Osteoblast (primary cell): ENCODE measurements around the gene AIF1. TPM values are rescaled to one million over a fixed set of nuclear protein-coding genes. Genes with fewer than 3 reads are reported as not detected.

Source experiments
- DNase-seq: peaks from one replicate; pipeline ENCODE4 v3.0.0; 2011; ENCODE audit warnings: low spot score, mixed read lengths; ENCODE audit not compliant: insufficient read length; ENCODE audit errors: missing footprints
- H2AFZ ChIP-seq: 2 replicates; pipeline ENCODE4 v1.6.0; 2011; ENCODE audit warnings: mild to moderate bottlenecking, low read length
- H3K27ac ChIP-seq: 2 replicates; pipeline ENCODE4 v1.5.1; 2011; ENCODE audit warnings: mild to moderate bottlenecking, low read depth, low read length, moderate library complexity
- H3K27me3 ChIP-seq: 2 replicates; pipeline ENCODE4 v1.6.0; 2012; ENCODE audit warnings: mild to moderate bottlenecking, control low read depth, inconsistent platforms, low read length, moderate library complexity; ENCODE audit not compliant: insufficient read depth
- H3K36me3 ChIP-seq: 2 replicates; pipeline ENCODE4 v1.5.1; 2011; ENCODE audit warnings: mild to moderate bottlenecking, low read length, control low read depth, moderate library complexity; ENCODE audit not compliant: insufficient read depth
- H3K4me1 ChIP-seq: 2 replicates; pipeline ENCODE4 v1.5.1; 2011; ENCODE audit warnings: mild to moderate bottlenecking, low read length, control low read depth, moderate library complexity; ENCODE audit not compliant: insufficient read depth
- H3K4me2 ChIP-seq: 2 replicates; pipeline ENCODE4 v1.6.0; 2011; ENCODE audit warnings: mild to moderate bottlenecking, low read length; ENCODE audit not compliant: insufficient read depth
- H3K4me3 ChIP-seq: fragments of 200-600 bp; sonication (generic); 3 replicates; pipeline ENCODE4 v1.5.1; 2012; ENCODE audit warnings: mild to moderate bottlenecking, low read length, inconsistent platforms; ENCODE audit not compliant: insufficient read depth
- H3K79me2 ChIP-seq: 2 replicates; pipeline ENCODE4 v1.6.0; 2012; ENCODE audit warnings: mild to moderate bottlenecking, low read length, control low read depth, inconsistent platforms; ENCODE audit not compliant: insufficient read depth
- H3K9me3 ChIP-seq: 2 replicates; pipeline ENCODE4 v1.5.1; 2011; ENCODE audit warnings: low read depth, low read length, control low read depth
- H4K20me1 ChIP-seq: 2 replicates; pipeline ENCODE4 v1.6.0; 2012; ENCODE audit warnings: mild to moderate bottlenecking, low read length, control low read depth; ENCODE audit not compliant: insufficient read depth
- total RNA-seq: library from RNA; depleted of rRNA; stranded (reverse); fragments of >200 nt; gene quantifications from 2 replicates; pipeline ENCODE4 v1.2.3, GENCODE V29; 2012
- TF ChIP-seq, protein P1 (sequence below): IDR thresholded peaks from 2 replicates; pipeline ENCODE4 v1.5.1; 2011; ENCODE audit warnings: mild to moderate bottlenecking, low read depth, low read length, moderate library complexity; ENCODE audit errors: extremely low read depth

The AIF1 gene
- total RNA-seq, 1 donor: 0.36 TPM

DNA sequence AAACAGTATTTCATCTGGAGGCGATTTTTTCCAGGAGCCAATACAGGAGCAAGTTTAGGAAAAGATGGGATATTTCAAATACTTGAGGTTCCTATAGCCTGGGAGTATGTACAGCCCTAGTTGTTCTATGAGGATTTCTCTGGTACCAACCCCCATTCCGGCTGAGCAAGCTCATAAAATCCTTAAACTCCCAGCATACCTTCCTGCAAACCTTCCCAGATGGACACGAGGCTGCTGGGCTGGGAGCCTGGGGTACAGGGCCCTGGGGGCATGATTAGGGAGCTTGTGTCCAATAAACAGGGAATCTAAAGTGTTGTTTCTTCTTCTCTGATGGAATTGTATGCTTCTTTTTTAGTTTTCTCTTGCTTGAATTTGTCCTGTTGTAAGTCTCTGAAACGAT is 7.0 kb downstream of the AIF1 start:
- H3K4me2 ChIP-seq: peak overlapping the region; percentile 95
- H4K20me1 ChIP-seq: peaks cover 47% of the 10 kb centered on the region
- TF ChIP-seq, protein P1, sequence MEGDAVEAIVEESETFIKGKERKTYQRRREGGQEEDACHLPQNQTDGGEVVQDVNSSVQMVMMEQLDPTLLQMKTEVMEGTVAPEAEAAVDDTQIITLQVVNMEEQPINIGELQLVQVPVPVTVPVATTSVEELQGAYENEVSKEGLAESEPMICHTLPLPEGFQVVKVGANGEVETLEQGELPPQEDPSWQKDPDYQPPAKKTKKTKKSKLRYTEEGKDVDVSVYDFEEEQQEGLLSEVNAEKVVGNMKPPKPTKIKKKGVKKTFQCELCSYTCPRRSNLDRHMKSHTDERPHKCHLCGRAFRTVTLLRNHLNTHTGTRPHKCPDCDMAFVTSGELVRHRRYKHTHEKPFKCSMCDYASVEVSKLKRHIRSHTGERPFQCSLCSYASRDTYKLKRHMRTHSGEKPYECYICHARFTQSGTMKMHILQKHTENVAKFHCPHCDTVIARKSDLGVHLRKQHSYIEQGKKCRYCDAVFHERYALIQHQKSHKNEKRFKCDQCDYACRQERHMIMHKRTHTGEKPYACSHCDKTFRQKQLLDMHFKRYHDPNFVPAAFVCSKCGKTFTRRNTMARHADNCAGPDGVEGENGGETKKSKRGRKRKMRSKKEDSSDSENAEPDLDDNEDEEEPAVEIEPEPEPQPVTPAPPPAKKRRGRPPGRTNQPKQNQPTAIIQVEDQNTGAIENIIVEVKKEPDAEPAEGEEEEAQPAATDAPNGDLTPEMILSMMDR: no peak
- H3K9me3 ChIP-seq: no peaks in the 10 kb centered on the region
- peaks cover 47% of the 10 kb centered on the region for H3K36me3 ChIP-seq
- H3K79me2 ChIP-seq: peaks cover 63% of the 10 kb centered on the region
- no peak overlapping the region for H2AFZ ChIP-seq
- peak; percentile 90 for DNase-seq
- peak overlapping the region; percentile 91 for H3K27ac ChIP-seq
- peak overlapping the region; percentile 99 for H3K4me3 ChIP-seq
- no peaks in the 10 kb centered on the region for H3K27me3 ChIP-seq
- peaks cover 18% of the 10 kb centered on the region for H3K4me1 ChIP-seq

DNA sequence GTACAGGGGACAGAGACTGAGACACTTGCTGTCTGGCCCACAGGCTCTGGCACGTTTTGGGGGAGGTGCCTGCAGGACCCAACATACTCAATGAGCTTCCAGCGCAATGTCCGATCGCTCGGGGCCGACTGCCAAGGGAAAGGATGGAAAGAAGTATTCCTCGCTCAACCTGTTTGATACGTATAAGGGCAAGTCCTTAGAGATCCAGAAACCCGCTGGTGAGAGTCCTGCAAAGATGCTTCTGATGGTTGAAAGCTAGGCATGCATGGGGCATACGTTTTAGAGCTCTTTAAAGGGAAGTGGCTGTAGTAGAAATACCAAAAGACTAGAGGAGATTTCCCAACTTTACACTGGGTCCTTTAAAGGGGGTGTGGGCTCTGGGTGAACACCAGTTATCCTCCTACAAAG is 7.7 kb downstream of the AIF1 start:
- peak overlapping the region; percentile 99 for H3K4me3 ChIP-seq
- no peak overlapping the region for H2AFZ ChIP-seq
- peaks cover 54% of the 10 kb centered on the region for H3K36me3 ChIP-seq
- peaks cover 18% of the 10 kb centered on the region for H3K4me1 ChIP-seq
- peak overlapping the region; percentile 91 for H3K27ac ChIP-seq
- H4K20me1 ChIP-seq: peaks cover 51% of the 10 kb centered on the region
- H3K9me3 ChIP-seq: no peaks in the 10 kb centered on the region
- DNase-seq: peak; percentile 49
- no peaks in the 10 kb centered on the region for H3K27me3 ChIP-seq
- H3K4me2 ChIP-seq: peak overlapping the region; percentile 95
- TF ChIP-seq, protein P1: no peak
- peaks cover 70% of the 10 kb centered on the region for H3K79me2 ChIP-seq

DNA sequence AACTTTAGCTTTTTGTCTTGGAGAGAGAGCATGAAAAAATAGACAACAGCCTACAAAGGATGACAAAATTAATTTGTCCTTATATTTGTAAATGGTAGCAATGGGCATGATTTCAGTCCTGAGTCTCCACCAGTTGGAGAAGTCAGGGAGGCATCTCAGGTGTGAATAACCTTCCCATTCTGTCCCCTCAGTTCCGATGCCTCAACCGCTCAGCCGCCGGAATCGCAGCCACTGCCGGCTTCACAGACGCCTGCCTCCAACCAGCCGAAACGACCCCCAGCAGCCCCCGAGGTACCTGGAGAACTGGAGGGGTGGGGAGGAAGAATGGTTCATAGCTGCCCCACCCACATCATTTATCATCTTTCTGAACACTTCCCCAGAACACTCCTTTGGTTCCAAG is 9.0 kb downstream of the AIF1 start:
- Histone ChIP-seq H3K27me3 (no peaks in the 10 kb centered on the region), H3K9me3 (no peaks in the 10 kb centered on the region), H3K4me1 (peaks cover 18% of the 10 kb centered on the region), H4K20me1 (peaks cover 56% of the 10 kb centered on the region), H3K36me3 (peaks cover 68% of the 10 kb centered on the region), H3K79me2 (peaks cover 81% of the 10 kb centered on the region), H2AFZ (no peak overlapping the region), H3K4me3 (no peak overlapping the region), H3K27ac (no peak overlapping the region), H3K4me2 (no peak overlapping the region)
- TF ChIP-seq, protein P1: no peak
- DNase-seq: peak; percentile 67

DNA sequence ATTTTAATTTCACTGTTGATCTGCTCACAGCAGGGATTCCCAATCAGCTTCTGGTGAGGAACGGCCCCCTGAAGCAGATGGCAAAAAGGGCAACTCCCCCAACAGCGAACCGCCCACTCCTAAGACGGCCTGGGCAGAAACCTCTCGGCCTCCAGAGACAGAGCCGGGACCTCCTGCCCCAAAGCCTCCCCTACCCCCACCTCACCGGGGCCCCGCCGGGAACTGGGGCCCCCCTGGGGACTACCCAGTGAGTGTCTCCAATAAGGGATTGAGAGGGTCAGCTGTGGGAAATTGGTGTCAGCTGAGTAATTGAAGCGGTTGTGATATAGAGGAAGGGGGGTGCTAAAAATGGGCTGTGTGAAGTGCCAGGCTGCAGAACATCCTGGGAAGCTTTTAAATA is 11.9 kb downstream of the AIF1 start:
- H3K4me1 ChIP-seq: peaks cover 10% of the 10 kb centered on the region
- H3K79me2 ChIP-seq: peaks cover 84% of the 10 kb centered on the region
- TF ChIP-seq, protein P1: no peak
- peak; percentile 43 for DNase-seq
- no peak overlapping the region for H3K27ac ChIP-seq
- H2AFZ ChIP-seq: no peak overlapping the region
- H3K9me3 ChIP-seq: no peaks in the 10 kb centered on the region
- H3K36me3 ChIP-seq: peaks cover 95% of the 10 kb centered on the region
- peaks cover 55% of the 10 kb centered on the region for H4K20me1 ChIP-seq
- H3K4me2 ChIP-seq: no peak overlapping the region
- no peak overlapping the region for H3K4me3 ChIP-seq
- no peaks in the 10 kb centered on the region for H3K27me3 ChIP-seq
